ENCODE measurements around the gene STK11. TPM values are rescaled to one million over a fixed set of nuclear protein-coding genes. Genes with fewer than 3 reads are reported as not detected.

Gene STK11
- total RNA-seq, 1 donor from 2014 or later = 67.6 TPM

DNA sequence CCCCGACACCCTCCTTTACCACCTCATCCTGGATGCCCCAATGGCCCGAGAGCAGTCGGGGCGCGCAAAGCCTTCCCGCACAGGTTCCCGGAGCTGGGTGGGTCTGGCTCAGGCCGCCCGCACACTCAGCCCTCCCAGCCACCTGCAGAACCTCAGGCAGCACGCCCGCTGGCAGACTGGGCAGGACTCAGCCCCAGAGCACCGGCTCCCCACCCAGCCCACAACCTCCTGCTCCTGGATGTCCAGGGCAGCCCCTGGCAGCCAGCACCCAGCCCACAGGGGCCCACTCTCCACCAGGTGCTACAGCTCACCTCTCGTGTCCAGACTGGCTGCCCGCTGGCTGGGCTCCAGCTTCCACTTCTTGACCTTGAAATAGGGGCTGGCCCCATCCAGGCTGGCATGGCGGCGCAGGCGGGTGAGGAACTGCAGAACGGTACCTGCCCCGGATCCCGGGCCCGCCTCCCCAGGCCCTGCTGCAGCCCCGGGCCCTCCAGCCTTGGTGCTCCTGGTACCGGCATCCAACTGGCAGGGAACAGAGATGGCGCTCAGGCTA, 27.6 kb downstream of the STK11 start:
- TF ChIP-seq, protein P1, sequence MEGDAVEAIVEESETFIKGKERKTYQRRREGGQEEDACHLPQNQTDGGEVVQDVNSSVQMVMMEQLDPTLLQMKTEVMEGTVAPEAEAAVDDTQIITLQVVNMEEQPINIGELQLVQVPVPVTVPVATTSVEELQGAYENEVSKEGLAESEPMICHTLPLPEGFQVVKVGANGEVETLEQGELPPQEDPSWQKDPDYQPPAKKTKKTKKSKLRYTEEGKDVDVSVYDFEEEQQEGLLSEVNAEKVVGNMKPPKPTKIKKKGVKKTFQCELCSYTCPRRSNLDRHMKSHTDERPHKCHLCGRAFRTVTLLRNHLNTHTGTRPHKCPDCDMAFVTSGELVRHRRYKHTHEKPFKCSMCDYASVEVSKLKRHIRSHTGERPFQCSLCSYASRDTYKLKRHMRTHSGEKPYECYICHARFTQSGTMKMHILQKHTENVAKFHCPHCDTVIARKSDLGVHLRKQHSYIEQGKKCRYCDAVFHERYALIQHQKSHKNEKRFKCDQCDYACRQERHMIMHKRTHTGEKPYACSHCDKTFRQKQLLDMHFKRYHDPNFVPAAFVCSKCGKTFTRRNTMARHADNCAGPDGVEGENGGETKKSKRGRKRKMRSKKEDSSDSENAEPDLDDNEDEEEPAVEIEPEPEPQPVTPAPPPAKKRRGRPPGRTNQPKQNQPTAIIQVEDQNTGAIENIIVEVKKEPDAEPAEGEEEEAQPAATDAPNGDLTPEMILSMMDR (IDR thresholded peaks at IDR 0.05) = no peak
- ChIA-PET POLR2A (interaction anchor here (0.6 kb wide), 1 partner anchor 606 kb away, joined by 7 read pairs; no protein-coding TSS in a partner anchor), CTCF (no interaction called here)
- H3K9me3 Mint-ChIP-seq = no peaks in the 10 kb centered on the region
- no peak overlapping the region for H3K4me3 Mint-ChIP-seq
- H3K4me1 Mint-ChIP-seq = peaks cover 1% of the 10 kb centered on the region
- intact Hi-C loops (cut with micrococcal nuclease) = no loop called here
- peaks cover under 1% of the 10 kb centered on the region for H3K27me3 Mint-ChIP-seq
- peaks cover 1% of the 10 kb centered on the region for H3K36me3 Mint-ChIP-seq (ENCODE audit: low read depth)
- H3K27ac Mint-ChIP-seq = no peak overlapping the region
- DNase-seq (no peak), ATAC-seq (ENCODE audit: low read depth) (no peak)

DNA sequence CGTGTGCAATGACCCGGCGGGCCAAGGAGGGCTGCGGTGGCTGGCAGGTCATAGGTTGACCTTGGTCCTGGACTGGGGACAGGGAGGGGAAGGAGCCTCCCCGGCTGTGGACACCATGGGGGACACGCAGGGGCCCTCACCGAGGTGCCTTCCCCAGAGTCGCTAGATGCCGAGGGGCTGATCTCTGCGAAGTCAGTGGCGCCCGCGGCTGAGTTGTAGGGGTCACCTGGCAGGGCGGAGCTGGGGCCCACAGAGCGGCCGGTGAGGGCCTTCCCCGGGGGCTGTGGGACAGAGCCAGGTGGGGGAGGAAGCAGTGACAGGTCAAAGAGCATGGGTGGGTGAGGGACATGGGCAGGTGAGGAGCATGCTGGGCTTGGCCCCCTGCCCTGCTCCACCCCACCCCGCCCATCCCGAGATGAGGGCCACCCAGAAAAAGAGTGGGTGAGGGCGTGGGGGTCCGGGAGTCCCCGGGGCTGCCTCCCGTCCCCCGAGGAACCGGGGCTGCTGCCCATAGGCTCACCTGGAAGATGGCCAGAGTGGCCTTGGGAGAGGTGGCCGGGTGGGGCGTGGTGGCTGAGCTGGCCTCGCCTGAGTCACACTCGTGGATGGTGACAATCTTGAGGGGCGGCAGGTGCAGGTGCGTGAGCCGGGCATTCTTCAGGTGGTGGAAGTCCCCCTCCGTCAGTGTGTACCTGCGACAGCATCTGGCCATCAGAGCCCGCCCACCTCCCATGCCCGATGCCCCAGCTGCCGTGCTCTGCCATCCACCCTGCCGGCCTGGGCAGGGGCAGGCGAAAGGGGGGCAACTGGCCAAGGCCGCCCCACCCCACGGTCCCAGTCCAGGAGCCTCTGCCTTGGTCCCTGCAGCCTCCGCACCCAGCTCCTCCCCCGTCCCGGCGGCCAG, 28.7 kb downstream of the STK11 start:
- POLR2A ChIA-PET = no interaction called here

DNA sequence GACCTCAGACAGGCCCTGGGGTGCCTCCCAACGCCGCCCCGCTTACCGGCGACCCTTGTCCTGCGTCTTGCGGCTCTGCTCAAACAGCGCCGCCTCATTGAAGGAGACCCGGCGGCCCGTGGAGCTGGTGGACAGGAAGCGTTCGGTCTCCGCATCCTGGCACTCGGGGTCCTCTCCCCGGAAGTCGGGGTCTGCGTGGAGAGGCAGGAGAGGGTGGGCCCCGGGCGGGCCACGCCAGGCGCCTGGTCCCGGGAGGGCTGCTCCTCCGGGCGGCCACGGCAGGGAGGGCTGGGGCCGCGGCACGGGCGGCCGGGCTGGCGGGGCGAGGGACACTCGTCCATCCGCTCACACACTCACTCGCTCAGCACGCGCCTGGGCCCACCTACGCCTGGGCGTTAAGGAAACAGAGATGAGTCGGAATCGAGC, 29.4 kb downstream of the STK11 start:
- Mint-ChIP-seq H3K27ac (no peak overlapping the region), H3K4me3 (no peak overlapping the region), H3K36me3 (ENCODE audit: low read depth) (no peaks in the 10 kb centered on the region), H3K4me1 (peaks cover 15% of the 10 kb centered on the region), H3K27me3 (peaks cover 7% of the 10 kb centered on the region), H3K9me3 (no peaks in the 10 kb centered on the region)
- TF ChIP-seq, protein P1 (IDR thresholded peaks at IDR 0.05) = no peak
- POLR2A ChIA-PET = no interaction called here
- CTCF ChIA-PET = no interaction called here
- ATAC-seq (ENCODE audit: low read depth) (no peak), DNase-seq (no peak)
- intact Hi-C loops (cut with micrococcal nuclease) = no loop called here

More for the DNA sequence above, 28.7 kb downstream of the STK11 start:
- no peak for ATAC-seq (ENCODE audit: low read depth)
- TF ChIP-seq, protein P1 (IDR thresholded peaks at IDR 0.05) = no peak
- H3K9me3 Mint-ChIP-seq = no peaks in the 10 kb centered on the region
- no peaks in the 10 kb centered on the region for H3K36me3 Mint-ChIP-seq (ENCODE audit: low read depth)
- intact Hi-C loops (cut with micrococcal nuclease) = no loop called here
- no peak overlapping the region for H3K27ac Mint-ChIP-seq
- H3K4me1 Mint-ChIP-seq = peaks cover 12% of the 10 kb centered on the region
- DNase-seq = no peak
- H3K27me3 Mint-ChIP-seq = peaks cover 7% of the 10 kb centered on the region
- no peak overlapping the region for H3K4me3 Mint-ChIP-seq
- CTCF ChIA-PET = no interaction called here

DNA sequence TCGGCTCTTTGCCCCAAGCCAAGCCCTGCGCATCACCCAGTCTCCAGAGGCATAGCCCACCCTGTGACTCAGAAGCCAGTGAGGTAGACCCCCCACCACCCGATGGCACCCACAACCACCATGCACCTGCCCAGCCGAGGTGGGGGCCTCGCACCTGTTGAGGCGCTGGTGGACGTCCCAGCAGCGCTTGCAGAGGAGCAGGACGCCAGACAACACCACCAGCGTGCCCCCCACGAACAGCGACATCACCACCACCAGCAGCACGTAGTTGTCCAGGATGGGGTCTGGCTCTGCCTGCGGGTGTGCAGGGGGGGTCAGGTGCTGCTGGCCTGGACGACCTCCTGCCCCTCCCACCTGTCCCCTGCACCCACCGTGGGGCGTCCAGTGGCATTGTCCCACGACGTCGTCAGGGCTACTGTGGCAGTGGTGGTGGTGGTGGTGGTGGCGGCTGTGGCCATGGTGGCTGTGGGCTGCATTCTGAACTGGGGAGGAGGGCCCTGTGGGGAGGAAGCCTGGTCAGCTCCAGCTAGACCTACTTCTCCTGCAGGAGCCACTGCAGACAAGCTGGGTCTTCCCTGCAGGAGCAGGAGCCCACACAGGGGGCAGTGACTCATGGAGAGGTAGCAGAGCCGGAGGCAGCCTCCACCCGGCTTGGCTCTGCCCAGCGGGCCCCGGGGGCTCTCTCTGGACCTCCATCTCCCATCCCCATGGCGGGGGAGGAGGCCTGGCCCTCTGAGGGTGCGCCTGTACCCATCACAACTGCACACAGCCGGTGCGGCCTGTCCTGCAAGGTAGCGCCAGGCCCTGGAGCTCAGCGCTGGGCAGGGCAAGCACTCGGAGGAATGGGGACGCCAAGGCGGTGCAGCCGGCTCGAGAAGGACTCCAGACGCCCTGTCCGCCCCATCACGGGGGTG, 30.3 kb downstream of the STK11 start:
- H3K27me3 Mint-ChIP-seq = peaks cover 7% of the 10 kb centered on the region
- intact Hi-C loops (cut with micrococcal nuclease) = no loop called here
- no peaks in the 10 kb centered on the region for H3K36me3 Mint-ChIP-seq (ENCODE audit: low read depth)
- ChIA-PET CTCF (no interaction called here), POLR2A (interaction anchor here (0.7 kb wide), 1 partner anchor 21 kb away, joined by 3 read pairs; no protein-coding TSS in a partner anchor)
- peaks cover 17% of the 10 kb centered on the region for H3K4me1 Mint-ChIP-seq
- H3K9me3 Mint-ChIP-seq = no peaks in the 10 kb centered on the region
- no peak for DNase-seq
- no peak overlapping the region for H3K27ac Mint-ChIP-seq
- no peak for ATAC-seq (ENCODE audit: low read depth)
- no peak overlapping the region for H3K4me3 Mint-ChIP-seq
- TF ChIP-seq, protein P1 (IDR thresholded peaks at IDR 0.05) = no peak

Data from activated B cell treated with CpG ODN at 0.5 μM for 24 hours (primary cell).